ENCODE results near the gene RAET1G.
"Not testable (repeated sequence)": the region's sequence is repeated elsewhere in the genome, so short reads cannot be mapped to it uniquely, and the experiment has no call there.

Gene RAET1G

GRCh38 chr6:149933461-149933860 lies 10.5 kb upstream of the RAET1G start:
- no peak for DNase-seq

DNA sequence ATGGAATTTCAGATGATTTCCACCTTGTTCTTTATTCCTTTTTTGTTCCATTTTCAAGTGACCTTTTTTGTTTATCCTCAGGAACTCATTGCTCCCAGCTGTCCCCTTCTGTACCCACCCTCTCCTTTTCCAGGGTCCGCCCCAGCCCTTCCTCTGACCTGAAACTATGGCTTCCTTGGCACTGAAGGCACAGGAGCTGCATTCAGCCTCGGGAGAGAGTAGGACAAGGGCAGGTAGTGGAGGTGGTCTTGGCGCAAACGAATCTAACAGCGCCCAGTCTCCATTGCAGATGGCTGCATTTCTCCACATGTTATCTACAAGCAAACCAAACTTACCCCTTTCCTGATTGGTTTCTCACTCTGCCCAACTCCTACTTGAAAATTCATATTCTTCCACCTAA lies 10.1 kb upstream of the RAET1G start:
- DNase-seq, result no peak

DNA sequence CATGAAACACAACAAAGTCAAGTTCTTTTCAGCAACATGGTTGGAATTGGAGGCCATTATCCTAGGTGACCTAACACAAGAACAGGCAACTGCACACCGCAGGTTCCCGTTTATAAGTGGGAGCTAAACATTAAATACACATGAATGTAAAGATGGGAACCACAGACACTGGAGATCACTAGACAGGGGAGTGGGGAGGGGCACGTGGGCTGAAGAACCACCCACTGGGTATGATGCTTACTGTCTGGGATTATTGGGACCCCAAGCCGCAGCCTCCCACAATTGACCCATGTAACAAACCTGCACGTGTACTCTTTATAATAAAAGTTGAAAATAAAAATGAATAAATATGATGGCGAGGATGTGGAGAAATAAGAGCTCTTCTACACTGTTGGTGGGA lies 8.6 kb upstream of the RAET1G start:
- DNase-seq, result no peak

GRCh38 chr6:149929422-149929821 lies 6.5 kb upstream of the RAET1G start:
- no peak for DNase-seq

GRCh38 chr6:149927025-149927424 lies 4.1 kb upstream of the RAET1G start:
- DNase-seq, result not testable (repeated sequence)

DNA sequence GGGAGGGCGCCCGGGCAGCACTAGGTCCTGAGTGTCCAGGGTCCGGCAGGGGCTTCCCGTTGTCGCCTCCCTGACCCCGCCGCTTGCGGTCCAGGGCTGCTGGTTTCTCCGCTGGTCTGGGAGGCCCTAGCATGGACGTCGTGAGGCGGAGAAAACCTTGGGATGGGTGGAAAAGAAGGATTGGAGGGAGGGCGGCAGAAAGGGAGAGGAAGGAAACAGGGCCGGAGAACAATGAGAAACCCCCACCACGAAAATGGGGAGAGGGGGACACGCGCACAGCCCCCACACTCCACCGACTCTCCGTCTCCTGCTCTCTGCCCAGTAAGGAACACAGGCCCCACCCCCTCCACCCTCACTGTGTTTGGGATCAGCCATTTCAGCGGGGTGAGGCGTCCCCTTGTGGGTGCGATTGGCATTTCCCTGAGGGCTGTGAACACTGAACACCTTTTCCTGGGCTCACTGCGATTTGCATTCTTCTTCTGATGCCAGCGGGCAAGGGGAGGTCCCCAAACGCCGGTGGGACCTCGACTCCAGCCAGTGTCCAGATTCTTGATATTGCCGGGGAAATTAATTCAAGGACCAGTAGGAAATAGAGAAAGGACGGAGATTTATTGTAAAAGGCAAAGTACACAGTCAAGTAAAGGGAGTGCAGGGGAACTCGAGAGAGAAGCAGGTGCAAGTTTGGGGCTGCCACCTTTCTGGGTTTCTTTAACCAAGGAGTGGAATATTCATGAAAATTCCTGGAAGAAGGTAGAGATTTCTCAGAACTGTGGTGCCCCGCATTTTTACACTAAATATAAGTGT lies 3.3 kb upstream of the RAET1G start:
- peak; percentile 45 to 68 for DNase-seq

GRCh38 chr6:149925253-149925973 lies 2.5 kb upstream of the RAET1G start:
- DNase-seq, result no peak

GRCh38 chr6:149924933-149925252 lies 2.0 kb upstream of the RAET1G start:
- DNase-seq, result no peak

GRCh38 chr6:149924206-149924932 lies 1.4 kb upstream of the RAET1G start:
- no peak for DNase-seq

DNA sequence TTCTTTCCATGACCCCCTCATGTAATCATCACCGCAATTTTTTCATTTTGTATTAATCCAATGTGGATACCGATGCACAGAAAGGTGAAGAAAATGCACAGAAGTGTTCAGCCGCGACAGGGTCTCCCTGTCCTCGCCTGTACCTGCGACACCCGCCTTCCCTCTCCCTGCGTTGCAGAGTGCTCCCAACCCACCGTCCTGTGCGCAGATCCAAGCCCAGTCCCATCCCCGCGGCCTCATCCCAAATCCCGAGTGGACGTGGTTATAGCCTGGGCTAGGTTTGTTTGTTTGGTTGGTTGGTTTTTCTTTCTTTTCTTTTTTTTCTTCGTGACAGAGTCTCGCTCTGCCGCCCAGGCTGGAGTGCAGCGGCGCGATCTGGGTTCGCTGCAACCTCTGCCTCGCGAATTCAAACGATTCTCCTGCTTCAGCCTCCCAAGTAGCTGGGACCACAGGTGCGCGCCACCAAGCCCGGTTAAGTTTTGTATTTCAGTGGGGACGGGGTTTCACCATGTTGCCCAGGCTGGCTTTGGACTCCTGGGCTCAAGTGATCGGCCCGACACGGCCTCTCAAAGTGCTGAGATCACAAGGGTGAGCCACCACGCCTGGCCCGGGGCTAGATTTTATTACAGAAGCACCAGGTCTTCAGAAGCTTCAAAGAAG lies 536 bp upstream of the RAET1G start:
- no peak for DNase-seq

GRCh38 chr6:149922091-149922490 lies 830 bp downstream of the RAET1G start:
- DNase-seq, result not testable (repeated sequence)

GRCh38 chr6:149921361-149921760 lies 1.6 kb downstream of the RAET1G start:
- DNase-seq, result no peak

- DNase-seq, result no peak
These were observed 3.1 kb downstream of the RAET1G start for GRCh38 chr6:149919834-149920225.

- not testable (repeated sequence) for DNase-seq
These were observed 3.6 kb downstream of the RAET1G start for GRCh38 chr6:149919126-149919833.

- DNase-seq, result no peak
These were observed 4.6 kb downstream of the RAET1G start for GRCh38 chr6:149918151-149918905.

- no peak for DNase-seq
These were observed 5.2 kb downstream of the RAET1G start for GRCh38 chr6:149917679-149918078.

DNA sequence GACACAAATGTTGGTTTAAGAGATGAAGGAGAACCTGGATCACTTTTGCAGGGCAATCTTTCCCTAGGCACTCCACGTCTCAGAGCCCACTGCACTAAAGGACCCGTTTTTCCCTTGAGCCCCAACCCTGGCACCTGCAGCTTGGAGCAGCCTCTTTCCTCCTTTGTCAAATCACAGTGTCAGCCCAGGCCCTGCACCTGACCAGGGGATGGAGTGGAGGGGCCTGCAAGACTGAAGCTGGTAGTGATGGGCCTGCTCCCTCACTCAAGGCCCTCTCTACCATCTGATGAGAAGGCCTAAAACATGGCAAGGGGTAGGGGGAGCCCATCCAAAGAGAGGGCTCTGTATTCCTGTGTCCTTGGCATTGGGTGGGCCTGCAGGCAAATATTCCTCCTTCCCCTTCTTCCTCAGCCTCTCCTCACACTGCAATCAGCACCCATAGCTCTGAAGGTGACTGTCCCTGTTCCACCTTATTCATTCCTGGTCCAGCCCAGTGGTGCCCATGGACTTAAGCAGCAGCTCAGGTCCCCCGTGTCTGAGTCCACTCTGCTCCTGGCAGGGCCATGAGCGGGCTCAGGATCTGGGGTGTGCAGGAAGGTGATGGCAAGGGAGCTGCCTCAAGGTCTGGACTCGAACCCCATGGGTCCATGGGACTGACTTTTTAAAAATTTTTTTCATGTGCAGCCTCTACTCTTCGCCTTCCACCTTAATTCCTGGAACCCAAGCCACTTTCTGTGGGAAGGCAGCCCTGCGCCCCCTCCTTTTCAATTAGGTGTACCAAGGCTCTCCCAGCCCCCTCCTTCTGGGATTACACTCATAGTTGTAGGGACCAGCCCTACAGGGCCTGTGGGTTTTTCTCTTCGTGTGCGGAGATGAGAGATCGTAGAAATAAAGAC lies 6.7 kb downstream of the RAET1G start:
- no peak for DNase-seq

- no peak for DNase-seq
These were observed 9.2 kb downstream of the RAET1G start for GRCh38 chr6:149913540-149914240.

GRCh38 chr6:149913085-149913484 lies 9.8 kb downstream of the RAET1G start:
- DNase-seq, result no peak

DNA sequence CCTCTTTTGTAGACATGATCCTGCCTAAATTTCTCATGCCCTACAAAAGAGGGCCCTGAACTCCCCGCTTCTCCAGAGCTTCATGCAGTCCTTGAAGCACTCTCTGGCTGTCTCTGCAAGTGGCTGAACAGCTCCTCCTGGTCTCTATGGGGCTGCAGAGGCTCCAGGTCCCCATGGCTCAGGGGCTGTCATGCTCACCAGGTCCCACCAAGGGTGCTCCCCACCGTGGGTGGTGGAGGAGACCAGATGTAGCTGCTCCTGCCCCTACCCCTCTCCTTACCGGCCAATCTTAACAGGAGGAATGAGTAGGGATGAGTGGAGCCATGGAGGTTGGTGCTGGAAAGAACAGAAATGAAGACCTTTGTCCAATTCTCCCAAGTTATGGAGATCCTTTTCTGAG lies 10.2 kb downstream of the RAET1G start:
- DNase-seq, result not testable (repeated sequence)
